ENCODE measurements around the gene PLXNB1.

DNA sequence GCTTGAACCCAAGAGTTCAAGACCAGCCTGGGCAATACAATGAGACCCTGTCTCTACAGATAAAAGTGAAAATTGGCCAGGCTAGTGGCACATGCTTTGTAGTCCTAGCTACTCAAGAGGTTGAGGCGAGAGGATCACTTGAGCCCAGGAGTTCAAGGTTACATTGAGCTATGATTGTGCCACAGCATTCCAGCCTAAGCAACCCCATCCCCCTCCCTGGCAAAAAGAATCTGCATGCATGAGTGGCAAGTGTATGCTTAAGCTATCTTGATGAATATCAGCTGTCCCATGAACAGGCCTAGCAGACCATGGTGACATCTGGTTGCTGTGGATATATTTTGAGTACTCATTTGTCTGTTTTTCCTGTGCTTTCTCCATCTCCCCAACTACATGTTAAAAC lies 21.4 kb upstream of the PLXNB1 start:
- TF ChIP-seq ZNF274 (IDR thresholded peaks at IDR 0.05; ENCODE audit: low read depth, low read length) (no peak), YY1 (IDR thresholded peaks at IDR 0.05; ENCODE audit: insufficient read depth, insufficient read length) (no peak)

All from NT2/D1 (cell line).